HG02623 (cell line): ENCODE data around the gene TMPRSS4.

ENCODE experiments used
- ATAC-seq: cut with Tn5 transposase; IDR thresholded peaks from one replicate; pipeline ENCODE4 v1.9.1; 2021; ENCODE audit warnings: moderate library complexity; ENCODE audit not compliant: unreplicated experiment

The TMPRSS4 gene

DNA sequence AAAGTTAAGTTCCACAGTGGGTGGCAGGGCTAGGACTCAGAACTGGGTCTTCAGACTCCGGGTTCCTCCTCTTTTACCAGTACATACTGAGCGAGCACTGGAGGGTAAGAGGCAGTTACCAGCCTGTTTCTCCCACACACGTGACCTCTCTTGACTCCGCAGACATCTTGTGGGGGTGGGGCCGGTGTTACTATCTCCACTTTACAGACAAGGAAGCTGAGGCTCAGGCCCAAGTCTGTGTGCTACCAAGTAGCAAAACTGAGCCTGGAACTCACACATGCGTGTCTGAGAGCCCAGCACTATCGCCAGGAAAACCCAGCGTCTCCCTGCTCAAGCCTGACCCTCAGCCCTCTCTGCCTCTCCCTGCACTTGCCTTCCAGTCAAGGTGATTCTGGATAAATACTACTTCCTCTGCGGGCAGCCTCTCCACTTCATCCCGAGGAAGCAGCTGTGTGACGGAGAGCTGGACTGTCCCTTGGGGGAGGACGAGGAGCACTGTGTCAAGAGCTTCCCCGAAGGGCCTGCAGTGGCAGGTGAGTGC lies 25.9 kb downstream of the TMPRSS4 start:
- ATAC-seq, result no peak

DNA sequence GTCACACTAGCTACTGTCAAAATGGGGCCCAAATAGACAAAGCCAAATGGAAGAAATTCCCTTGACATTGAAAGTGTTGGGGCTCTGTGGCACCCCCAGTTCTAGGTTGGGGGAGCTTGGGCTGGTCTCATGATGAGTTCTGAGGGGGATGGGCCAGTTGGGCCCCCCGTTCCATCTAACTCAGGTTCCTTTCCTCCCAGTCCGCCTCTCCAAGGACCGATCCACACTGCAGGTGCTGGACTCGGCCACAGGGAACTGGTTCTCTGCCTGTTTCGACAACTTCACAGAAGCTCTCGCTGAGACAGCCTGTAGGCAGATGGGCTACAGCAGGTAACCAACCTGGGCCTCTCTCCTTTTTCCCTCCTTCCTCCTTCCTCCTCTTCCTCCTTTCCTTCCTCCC lies 27.6 kb downstream of the TMPRSS4 start:
- ATAC-seq, result no peak

DNA sequence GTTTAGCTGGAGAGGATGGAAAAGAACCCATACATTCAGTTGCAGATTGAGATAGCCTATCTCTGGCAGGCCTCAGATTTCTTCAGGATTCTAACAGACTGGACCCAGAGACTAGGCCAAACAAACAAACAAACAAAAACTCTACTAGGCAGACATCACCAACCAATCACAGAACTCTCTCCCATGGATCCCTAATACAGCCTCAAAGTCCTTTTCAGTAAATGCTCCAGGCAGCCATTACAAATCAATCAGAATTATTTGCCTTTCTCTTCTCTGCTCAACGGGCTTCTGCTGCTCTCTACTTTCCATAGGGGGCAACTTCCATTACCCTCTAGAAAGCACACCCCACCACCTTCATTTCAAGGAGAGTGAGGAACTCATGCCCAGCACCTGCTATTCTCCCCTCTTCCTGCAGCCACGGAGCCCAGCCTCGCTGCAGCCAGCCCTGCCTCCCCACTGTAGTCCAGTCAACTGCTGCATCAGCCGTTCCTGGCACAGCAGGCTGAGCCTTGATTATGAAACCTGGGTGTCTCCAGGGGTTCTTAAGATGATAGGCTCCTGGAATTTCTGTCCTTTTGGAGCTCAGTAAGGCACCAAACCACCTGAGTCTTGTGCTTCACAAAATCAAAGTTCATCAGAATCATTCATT lies 28.9 kb downstream of the TMPRSS4 start:
- ATAC-seq, result no peak

DNA sequence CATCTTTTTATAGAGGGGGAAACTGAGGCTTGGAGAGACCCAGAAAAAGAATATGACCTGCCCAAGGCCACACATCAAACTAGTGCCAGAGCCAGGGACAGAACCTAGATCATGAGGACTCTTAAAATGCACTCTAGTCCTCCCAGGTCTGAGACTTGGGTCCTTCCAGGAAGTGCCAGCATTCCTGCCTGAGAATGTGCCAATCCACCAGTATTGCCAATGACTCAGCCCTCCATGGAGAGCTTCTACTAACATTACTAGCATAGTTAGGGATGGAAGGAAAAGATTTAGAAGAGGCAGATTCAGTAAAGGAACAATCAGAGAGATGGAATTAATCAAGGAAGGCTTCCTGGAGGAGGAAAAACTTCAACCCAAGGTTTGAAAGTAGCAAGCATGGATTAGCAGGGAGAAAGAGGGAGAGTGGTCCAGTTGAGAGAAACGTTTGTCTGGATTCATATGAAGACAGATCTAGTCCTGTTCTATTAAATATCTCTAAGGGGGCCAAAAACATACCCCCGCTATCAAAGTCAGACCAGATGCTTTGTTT lies 30.0 kb downstream of the TMPRSS4 start:
- ATAC-seq, result no peak

DNA sequence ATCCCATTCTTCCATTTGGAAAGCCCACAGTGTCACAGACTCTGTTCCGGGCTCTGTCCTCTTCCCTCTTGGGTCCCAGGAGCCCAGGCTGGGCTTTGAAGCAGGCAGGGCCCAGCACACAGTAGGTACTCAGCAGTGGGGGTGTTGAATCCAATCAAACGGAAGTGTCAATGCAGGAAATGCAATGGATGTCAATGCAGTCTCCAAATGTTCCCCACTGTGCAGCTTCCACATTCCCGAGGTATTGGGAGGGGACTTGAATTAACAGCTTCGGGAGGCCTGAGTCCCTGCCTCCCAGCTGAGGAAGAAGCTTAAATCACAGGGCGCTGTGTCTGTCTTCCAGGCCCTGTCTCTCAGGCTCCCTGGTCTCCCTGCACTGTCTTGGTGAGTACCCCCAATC lies 31.6 kb downstream of the TMPRSS4 start:
- ATAC-seq, result no peak

DNA sequence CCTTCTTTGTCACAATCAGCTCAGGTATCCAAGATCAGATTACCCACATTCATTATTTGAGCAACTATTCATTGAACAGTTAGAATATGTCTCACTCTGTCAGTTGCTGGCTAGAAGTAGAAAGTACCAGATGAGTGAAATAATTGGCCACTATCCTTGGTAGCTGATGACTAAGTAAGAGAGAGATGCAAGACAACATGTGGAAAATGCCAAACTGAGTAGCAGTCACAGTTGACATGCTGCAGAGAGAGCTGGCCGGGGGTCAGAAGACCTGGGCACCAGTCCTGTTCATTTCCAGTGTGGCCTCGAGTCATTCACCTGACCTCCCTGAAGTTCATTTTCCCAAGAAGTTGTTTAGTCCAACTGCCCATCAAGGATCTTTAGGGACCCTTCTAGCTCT lies 32.4 kb downstream of the TMPRSS4 start:
- ATAC-seq, result no peak

DNA sequence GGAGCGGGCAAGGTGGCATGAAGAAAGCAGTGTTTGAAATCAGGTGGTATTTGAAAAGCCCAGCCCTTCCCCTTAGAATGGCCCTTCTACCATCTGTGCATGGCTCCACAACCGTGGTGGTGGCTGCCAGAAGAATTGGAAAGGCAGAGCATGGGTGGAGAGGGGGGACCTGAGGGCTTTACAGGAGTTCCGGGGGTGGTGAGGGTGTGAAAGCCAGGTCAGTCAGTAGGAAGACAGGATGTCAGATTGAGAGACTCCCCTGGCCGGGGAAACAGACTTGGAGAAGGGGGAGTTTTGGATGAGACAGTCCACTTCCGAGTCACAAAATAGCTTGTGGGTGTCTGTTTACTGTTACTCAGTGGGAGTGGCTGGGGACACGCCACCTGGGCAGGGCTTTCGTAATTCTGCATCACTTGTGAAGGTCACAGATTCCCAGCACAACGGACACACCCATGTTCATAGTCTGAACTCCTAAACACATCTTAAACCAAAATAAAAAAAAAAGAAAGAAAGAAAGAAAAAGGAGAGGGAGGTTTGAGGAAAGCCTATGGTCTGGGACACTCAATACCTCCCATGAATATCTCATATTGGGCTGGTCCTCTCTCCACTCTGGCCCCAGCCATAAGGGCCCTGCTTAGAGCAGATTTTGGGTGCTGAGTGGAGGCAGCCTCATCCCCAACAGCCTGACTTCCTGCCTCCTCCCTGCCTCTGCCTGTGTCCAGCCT lies 34.3 kb downstream of the TMPRSS4 start:
- no peak for ATAC-seq

DNA sequence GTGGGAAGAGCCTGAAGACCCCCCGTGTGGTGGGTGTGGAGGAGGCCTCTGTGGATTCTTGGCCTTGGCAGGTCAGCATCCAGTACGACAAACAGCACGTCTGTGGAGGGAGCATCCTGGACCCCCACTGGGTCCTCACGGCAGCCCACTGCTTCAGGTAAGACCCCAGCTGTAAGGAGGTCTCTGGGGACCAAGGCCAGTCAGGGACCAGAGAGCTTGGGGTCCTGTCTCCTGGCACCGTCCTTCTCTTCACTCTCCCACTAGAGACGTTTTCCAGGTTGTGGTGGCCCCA lies 34.8 kb downstream of the TMPRSS4 start:
- ATAC-seq, result no peak

DNA sequence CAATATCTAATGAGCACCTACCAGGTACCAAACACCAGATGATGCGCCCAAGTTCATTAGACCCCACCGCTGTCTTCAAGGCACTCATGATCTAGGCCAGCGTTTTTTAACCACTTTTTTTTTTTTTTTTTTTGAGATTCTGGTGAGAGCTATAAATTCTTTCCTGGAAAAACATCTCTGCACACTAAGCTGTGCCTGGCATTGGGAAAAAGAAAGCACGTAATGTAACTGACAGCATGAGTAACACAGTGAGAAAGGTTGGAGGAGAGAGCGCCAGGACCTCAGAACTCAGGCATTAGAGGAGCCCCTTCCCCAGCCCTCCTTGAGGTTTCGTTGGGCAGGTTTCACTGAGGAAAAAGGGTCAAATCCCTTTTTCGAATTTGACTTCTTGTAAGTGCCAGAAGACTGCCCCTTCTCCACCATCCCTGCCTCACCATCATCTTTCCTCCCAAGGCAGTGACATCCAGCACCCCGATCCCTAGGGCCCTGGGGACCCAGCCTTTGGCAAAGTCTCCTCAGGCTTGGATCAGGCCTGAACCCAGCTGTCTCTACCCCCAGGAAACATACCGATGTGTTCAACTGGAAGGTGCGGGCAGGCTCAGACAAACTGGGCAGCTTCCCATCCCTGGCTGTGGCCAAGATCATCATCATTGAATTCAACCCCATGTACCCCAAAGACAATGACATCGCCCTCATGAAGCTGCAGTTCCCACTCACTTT lies 36.0 kb downstream of the TMPRSS4 start:
- ATAC-seq, result no peak

DNA sequence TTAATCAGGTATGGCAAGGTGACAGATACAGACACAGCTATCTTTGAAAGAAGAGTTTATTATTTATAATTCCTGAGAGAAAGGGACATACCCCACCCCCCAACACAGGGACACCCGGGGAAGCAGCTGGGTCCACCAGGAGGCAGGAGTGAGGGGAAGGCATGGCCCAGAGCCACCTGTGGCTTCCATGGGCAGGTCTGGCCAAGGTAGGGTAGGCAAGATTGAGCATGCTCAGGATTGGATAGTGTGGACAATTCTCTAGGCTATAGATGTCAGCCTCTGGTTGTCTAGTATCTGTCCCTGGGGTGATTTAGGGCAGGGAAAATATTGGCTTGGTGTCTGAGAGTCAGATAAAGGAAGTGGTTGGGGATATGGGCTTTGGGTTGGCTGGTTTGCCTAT lies 37.4 kb downstream of the TMPRSS4 start:
- no peak for ATAC-seq

DNA sequence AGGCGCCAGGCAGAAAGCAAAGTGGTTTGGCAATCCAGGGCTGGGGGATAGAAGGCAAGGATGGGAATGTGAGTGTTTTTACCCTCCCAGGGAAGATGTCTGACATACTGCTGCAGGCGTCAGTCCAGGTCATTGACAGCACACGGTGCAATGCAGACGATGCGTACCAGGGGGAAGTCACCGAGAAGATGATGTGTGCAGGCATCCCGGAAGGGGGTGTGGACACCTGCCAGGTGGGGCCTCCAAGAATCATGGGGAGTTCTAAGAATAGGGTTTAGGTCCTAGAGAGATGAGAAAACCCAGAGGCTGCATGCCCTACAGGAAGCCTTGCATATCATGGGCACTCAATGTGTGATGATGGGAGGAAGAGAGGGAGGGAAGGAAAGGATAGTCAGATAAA lies 38.2 kb downstream of the TMPRSS4 start:
- no peak for ATAC-seq

DNA sequence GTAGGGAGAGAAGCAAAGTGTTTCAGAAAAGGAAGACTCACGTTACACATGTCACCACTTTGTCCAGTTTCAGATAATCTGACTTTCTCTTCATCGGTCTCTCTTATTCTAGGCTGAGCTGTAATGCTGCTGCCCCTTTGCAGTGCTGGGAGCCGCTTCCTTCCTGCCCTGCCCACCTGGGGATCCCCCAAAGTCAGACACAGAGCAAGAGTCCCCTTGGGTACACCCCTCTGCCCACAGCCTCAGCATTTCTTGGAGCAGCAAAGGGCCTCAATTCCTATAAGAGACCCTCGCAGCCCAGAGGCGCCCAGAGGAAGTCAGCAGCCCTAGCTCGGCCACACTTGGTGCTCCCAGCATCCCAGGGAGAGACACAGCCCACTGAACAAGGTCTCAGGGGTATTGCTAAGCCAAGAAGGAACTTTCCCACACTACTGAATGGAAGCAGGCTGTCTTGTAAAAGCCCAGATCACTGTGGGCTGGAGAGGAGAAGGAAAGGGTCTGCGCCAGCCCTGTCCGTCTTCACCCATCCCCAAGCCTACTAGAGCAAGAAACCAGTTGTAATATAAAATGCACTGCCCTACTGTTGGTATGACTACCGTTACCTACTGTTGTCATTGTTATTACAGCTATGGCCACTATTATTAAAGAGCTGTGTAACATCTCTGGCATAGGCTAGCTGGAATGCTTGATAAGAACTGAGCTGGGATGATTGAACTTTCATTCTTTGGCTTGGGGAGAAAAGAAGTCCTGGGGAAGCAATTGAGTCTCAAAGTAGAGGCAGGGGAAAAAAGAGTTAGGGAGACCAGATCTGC lies 41.1 kb downstream of the TMPRSS4 start:
- no peak for ATAC-seq

DNA sequence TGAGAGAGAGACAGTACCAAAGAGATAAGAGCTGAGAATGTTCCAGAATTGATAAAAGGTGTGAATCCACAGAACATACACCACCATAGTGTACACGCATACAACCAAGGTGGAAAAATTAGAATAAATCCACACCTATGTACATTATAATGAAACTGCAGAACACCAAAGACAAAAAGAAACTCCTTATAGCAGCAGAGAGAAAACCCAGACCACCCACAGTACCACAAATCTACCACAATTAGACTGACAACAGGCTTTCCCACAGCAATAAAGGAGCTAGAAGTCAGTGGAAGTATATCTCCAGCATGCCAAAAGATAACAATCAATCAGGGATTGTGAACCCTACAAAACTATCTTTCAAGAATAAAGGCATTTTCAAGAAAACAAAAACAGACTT lies 43.9 kb downstream of the TMPRSS4 start:
- no peak for ATAC-seq

DNA sequence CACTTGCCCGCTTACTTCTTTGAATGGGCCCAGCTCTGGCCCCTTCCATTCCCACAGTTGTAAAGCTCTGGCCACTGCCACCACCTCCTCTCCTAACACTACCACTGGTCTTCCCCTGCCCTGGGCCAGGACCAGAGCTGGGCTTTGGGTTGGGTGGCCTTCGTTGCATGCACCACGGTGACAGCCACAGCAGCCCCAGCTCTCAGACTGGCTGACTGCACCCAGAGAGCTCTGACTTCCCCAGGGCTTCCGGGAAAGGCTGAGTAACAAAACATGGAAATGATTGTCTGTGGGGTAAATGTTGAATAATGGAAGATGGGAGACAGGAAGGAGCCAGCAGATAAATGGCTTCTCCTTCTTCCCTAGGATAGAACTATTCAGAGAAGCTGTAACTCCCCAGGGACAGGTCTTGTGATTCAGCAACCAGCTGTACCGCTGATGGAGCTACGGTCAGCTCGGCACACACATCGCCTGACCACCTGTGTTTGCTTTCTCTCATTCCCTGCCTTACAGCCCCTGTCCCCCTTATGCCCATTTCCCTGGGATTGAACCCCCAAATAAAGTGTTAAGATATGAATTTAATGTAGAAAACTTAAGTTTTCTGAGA lies 48.2 kb downstream of the TMPRSS4 start:
- ATAC-seq, result no peak

DNA sequence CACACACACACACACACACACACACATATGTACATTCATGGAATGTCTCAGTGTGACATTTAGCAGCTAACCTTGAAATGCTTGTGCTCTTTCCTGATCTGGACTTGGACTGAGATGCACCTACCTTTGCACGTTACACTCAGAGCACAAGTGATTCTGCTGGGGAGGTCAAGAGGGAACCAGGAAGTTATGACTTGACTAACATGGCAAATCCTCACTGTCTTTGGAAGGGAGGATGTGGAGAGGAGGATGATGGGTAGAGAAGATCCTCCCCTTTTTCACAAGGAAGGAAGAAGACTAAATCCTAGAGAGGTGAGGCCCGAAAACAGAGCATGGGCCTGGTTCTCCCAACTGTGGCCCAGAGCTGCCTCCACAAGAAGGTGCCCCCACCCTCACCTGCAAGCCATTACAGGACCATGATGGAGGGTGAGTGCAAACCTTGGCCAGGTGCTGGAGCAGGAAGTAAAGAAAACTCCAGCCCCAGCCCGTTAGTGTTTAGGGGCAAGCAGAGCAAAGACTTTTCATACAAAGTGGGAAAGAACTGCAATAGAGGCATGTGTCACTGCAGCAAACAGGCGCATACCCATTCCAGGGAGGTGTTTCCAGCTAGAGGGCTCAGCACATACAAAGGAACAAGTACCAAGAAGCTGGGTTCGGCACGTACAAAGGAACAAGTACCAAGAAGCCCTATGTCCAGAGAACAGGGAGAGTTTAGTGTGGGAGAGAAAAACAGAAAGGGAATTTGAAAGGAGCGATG lies 49.4 kb downstream of the TMPRSS4 start:
- ATAC-seq, result no peak

DNA sequence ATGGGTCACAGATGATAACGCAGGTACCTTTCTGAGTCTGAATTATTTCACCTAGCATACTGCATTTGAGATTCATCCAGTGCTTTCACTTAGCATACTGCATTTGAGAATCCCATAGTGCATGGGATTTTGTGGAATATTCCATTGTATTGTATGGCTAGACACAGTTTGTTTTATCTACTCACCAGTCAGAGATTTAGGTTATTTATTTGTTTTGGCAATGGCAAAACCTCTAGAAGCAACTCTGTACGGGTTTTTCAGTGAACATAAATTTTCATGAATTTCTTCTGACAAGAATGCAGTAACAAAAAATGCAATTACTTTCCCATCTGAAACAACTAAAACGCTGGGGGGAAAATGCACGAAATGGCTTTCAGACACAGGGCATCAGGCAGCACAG lies 51.4 kb downstream of the TMPRSS4 start:
- ATAC-seq, result no peak

DNA sequence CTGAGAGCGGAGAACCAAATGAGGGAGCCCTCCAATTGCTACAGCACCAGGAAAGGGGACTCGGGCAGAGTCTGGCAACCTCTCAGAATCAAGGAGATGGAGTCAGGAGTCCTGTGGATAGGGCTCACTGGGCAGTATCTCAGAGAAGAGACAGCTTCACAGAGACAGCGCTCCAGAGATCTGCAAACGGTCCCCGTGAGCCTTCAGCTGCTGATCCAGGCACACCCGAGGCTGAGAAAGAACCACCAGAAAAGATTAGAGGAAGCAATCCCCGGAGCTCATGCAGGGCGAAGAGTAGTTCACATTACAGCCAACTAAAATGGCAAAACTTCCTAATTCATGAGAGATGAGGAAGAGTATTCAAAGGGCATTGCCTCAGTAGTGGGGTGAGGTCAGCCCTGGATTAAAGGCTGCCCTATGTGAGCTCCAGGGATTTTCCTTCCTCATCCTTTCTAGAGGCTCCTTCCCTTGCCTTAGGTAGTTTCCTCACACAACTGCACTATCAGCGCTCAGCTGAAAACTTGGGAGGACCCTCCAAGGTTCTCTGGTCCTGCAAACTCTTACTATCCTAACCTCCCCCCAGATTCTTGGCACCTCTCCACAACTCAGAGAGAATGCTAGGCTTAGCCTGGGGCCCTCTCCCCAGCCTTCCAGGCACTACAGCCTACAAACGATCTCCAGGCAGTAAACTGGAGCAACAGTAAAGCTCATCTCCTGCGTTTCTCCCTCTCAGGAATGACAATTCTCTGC lies 52.0 kb downstream of the TMPRSS4 start:
- no peak for ATAC-seq

DNA sequence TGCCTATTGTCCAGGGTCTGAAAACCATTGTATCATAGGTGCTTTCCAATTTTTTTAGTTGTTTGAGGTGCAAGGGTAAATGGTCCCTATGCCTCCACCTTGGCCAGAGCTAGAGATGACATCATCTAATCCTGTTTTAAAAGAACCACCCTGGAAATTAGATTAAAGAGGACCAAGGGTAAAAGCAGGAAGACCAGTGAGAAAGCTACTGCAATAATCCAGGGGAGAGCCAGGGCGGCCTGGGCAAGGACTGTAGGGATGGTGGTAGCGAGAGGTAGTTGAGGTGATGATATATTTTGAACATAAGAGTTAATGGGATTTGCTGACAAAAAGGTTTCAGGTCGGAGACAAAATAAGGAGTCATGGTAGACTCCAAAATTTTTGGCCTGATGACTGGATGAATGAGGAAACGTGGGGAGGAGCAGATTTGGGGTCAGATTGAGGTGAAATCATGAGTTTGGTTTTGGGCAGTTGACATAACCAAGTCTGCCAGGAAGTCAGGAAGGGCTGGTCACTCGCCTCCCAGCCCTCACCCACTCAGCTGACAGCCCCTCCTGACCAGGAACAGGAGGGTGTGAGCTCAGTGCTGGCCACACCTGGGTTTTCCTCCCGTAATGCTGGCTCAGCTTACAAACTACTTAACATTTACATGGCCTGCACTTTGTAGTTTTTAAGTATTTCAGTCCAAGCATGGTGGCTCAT lies 52.7 kb downstream of the TMPRSS4 start:
- no peak for ATAC-seq
